ENCODE measurements around the gene CHMP3. TPM values are rescaled to one million over a fixed set of nuclear protein-coding genes. Genes with fewer than 3 reads are reported as not detected.

The CHMP3 gene
- 117 to 144 TPM (median 126 TPM) in 5 replicates for total RNA-seq (2022; extraction: Qiagen RNA extraction; ENCODE audit: low read depth)

DNA sequence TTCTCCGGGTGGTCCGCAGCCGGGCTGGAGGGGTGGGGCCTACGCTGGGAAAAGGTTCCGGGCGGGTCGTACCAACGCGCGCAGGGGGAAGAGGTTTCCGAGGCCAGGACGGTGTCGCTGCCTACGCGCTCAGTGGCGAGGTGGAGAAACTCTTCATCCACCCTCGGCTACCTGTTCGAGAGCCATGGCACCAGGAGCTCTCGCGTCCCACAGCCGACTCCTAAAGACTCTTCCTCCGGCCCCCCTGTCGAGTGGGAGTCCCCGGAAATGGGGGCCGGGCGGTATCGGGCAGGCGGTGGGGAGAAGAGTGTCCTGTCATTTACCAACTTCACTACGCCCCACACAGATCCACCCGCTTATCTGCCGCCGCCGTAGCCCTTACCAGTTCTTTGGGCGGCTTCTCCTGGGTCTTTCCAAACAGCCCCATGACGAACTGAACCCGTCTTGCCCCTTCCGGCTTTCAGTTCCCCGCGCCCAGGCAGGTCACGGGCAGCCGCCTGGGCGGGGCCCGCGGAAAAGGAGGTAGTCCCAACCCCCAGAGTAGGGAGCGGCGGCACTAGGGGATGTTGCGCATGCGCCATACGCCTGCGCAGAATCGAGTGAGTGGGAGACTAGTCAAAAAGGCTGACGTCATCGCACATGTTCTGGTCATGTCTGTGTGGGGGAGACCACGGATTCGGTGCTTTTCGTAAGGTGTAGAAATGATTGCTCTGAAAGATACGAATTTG is at the start of gene CHMP3:
Gene CHMP3 (minus strand): TSS at position 522 of the 728 bp plus-strand sequence. CDS start 95 bp downstream, at position 427.

Other genes with a start within 250 kb of the CHMP3 start
- gene REEP1, start 225.8 kb downstream of the CHMP3 start, total RNA-seq (2022; extraction: Qiagen RNA extraction; ENCODE audit: low read depth), result 0.68 to 1.3 TPM (median 1.0 TPM) in 5 replicates
- gene KDM3A, start 122.1 kb downstream of the CHMP3 start, total RNA-seq (2022; extraction: Qiagen RNA extraction; ENCODE audit: low read depth), result 18.1 to 47.5 TPM (median 26.4 TPM) in 5 replicates
- 41.1 to 54.6 TPM (median 51.9 TPM) in 5 replicates for gene RNF103, start 60.4 kb upstream of the CHMP3 start, total RNA-seq (2022; extraction: Qiagen RNA extraction; ENCODE audit: low read depth)
- gene RMND5A, start 156.8 kb upstream of the CHMP3 start, total RNA-seq (2022; extraction: Qiagen RNA extraction; ENCODE audit: low read depth), result 19.6 to 28.9 TPM (median 25.6 TPM) in 5 replicates
- 0.20 to 0.42 TPM (median 0.28 TPM) in 5 replicates for gene CD8A, start 227.5 kb upstream of the CHMP3 start, total RNA-seq (2022; extraction: Qiagen RNA extraction; ENCODE audit: low read depth)

Measured in A549 treated with ZK216348 at 1 μM for 4 hours (cell line).